OCI-LY3 (cell line): ENCODE results near the gene ING4.

Experiments
- H2AFZ ChIP-seq: fragments of 200-600, 300-600 bp; shearing (Covaris generic); 2 replicates; pipeline ENCODE4 v1.6.0; 2014; ENCODE audit warnings: antibody characterized with exemption, low read depth, low read length
- H3K27ac ChIP-seq: fragments of 200-600, 300-600 bp; sonication (generic); 2 replicates; pipeline ENCODE4 v1.5.1; 2014; ENCODE audit warnings: mild to moderate bottlenecking, low read length, moderate library complexity, mixed read lengths
- H3K27me3 ChIP-seq: fragments of 200-600, 300-600 bp; sonication (generic); 2 replicates; pipeline ENCODE4 v1.6.1; 2014; ENCODE audit warnings: low read depth, low read length, mixed read lengths
- H3K36me3 ChIP-seq: fragments of 200-600, 300-600 bp; sonication (generic); replicated peaks from 2 replicates; pipeline ENCODE3; 2014; ENCODE audit warnings: low read depth, low read length, mixed read lengths
- H3K4me1 ChIP-seq: fragments of 300-600, 200-600 bp; sonication (generic); 2 replicates; pipeline ENCODE4 v1.6.1; 2014; ENCODE audit warnings: low read length, mixed read lengths
- H3K4me2 ChIP-seq: fragments of 200-600, 300-600 bp; sonication (generic); 2 replicates; pipeline ENCODE4 v1.6.1; 2014; ENCODE audit warnings: low read length, mixed read lengths
- H3K4me3 ChIP-seq: fragments of 300-600, 200-600 bp; sonication (generic); 2 replicates; pipeline ENCODE4 v1.5.1; 2014; ENCODE audit warnings: antibody characterized with exemption, mild to moderate bottlenecking, low read length, moderate library complexity
- H3K79me2 ChIP-seq: fragments of 300-600, 200-600 bp; shearing (Covaris generic); 2 replicates; pipeline ENCODE4 v1.6.1; 2014; ENCODE audit warnings: mild to moderate bottlenecking, low read length, mixed read lengths
- H3K9ac ChIP-seq: fragments of 300-600, 200-600 bp; shearing (Covaris generic); 2 replicates; pipeline ENCODE4 v1.6.0; 2014; ENCODE audit warnings: mild to moderate bottlenecking, low read length, moderate library complexity
- H3K9me3 ChIP-seq: fragments of 200-600, 300-600 bp; shearing (Covaris generic); 2 replicates; pipeline ENCODE4 v1.6.1; 2014; ENCODE audit warnings: low read length, mixed read lengths; ENCODE audit not compliant: insufficient read depth
- H4K20me1 ChIP-seq: fragments of 200-600, 300-600 bp; sonication (generic); 2 replicates; pipeline ENCODE4 v1.6.1; 2016; ENCODE audit warnings: low read length, mixed read lengths; ENCODE audit not compliant: insufficient read depth
- EZH2phosphoT487 ChIP-seq: fragments of 200-600 bp; shearing (Covaris generic); IDR thresholded peaks from 2 replicates; pipeline ENCODE4 v1.6.1; 2018; ENCODE audit warnings: antibody characterized with exemption, mixed run types, low read depth
- TF ChIP-seq, protein P1 (sequence below): fragments of 200-600, 300-600 bp; sonication (generic); IDR thresholded peaks from 2 replicates; pipeline ENCODE4 v1.5.1; 2014; ENCODE audit warnings: antibody characterized with exemption, low read length, low read depth

The ING4 gene

DNA sequence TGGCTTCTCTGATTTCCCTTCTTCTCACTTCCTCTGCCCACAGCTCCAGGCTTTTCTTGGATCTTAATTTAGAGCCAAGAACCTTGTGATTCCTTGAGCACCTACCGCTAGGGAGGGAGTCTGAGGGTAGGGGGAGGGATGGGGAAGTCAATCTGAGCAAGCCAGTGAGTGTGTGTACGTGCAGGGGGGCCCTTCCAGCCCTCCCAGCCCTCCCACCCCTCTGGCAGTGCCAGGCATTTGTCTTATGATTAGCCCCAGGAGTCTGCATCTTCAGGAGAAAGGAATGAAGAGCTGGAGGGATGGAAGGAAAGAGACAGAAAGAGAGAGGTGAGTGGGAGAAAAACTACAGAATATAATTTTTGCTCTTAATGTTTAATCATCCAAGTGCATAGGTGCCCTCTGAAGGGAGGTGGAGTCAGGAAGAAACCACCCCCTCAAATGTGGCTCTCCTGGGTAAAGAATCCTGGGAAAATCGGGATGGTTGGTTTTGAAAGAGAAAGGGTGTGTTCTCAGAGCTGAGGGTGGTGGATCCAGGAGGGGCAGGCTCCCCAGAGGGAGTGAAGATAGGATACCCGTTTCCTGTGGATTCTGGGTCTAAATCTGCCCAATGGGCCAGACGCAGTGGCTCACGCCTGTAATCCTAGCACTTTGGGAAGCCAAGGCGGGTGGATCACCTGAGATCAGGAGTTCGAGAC lies 35.6 kb upstream of the ING4 start:
- no peak overlapping the region for H3K27ac ChIP-seq
- H4K20me1 ChIP-seq: no peaks in the 10 kb centered on the region
- H3K4me3 ChIP-seq: no peak overlapping the region
- H3K27me3 ChIP-seq: 0 out of 2 replicates have a peak, but pooled peaks cover under 1% of the 10 kb centered on the region
- TF ChIP-seq, protein P1, sequence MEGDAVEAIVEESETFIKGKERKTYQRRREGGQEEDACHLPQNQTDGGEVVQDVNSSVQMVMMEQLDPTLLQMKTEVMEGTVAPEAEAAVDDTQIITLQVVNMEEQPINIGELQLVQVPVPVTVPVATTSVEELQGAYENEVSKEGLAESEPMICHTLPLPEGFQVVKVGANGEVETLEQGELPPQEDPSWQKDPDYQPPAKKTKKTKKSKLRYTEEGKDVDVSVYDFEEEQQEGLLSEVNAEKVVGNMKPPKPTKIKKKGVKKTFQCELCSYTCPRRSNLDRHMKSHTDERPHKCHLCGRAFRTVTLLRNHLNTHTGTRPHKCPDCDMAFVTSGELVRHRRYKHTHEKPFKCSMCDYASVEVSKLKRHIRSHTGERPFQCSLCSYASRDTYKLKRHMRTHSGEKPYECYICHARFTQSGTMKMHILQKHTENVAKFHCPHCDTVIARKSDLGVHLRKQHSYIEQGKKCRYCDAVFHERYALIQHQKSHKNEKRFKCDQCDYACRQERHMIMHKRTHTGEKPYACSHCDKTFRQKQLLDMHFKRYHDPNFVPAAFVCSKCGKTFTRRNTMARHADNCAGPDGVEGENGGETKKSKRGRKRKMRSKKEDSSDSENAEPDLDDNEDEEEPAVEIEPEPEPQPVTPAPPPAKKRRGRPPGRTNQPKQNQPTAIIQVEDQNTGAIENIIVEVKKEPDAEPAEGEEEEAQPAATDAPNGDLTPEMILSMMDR: no peak
- no peak for TF ChIP-seq EZH2phosphoT487
- H3K79me2 ChIP-seq: no peaks in the 10 kb centered on the region
- peaks cover 25% of the 10 kb centered on the region for H3K4me1 ChIP-seq
- H3K9me3 ChIP-seq: no peaks in the 10 kb centered on the region
- H3K4me2 ChIP-seq: no peak overlapping the region
- no peaks in the 10 kb centered on the region for H3K36me3 ChIP-seq
- H2AFZ ChIP-seq: no peak overlapping the region
- H3K9ac ChIP-seq: no peak overlapping the region

DNA sequence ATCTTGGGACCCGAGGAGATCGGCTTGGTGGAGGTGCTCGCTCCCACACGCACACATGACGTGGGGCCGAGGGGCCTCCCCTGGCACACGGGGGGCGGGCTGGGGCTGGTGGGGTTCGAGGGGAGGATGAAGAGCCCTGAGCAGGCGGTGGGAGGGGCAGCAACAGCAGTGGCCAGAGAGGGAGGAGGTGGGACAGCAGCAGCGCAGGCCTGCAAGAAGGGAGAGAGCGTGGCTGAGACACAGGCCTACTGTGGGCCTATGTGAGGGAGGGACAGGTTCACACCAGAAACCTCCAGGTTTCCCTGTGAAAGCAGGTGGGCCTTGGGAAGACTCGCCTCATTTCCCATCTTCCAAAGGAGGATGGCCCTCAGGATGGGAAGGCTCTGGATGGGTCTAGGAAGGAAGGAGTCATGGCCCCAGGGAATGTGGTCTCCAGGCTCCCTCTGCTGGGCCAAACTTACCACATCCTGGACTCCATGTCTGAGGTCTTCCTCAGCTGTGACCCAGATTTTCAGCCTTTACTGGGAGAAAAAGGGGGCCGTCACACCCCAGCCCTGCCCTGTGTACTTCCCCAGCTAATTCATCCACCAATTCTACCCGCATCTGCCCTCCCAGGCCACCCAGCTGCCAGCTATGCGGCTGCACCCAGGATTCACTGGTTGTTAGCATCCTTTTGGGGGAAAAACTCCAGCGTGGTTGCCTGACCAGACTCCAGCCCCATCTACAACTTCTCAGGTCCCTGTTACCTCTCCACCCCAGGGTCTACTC lies 34.8 kb upstream of the ING4 start:
- Histone ChIP-seq H3K4me3 (no peak overlapping the region), H2AFZ (no peak overlapping the region; the same call in 1 of the 2 replicates), H4K20me1 (no peaks in the 10 kb centered on the region), H3K79me2 (no peaks in the 10 kb centered on the region), H3K36me3 (no peaks in the 10 kb centered on the region), H3K9ac (no peak overlapping the region), H3K4me2 (peak overlapping the region; percentile 42; the same call in 1 of the 2 replicates), H3K9me3 (no peaks in the 10 kb centered on the region), H3K4me1 (peaks cover 25% of the 10 kb centered on the region), H3K27me3 (no peaks in the 10 kb centered on the region), H3K27ac (no peak overlapping the region)
- no peak for TF ChIP-seq EZH2phosphoT487
- TF ChIP-seq, protein P1: peak; percentile 58

DNA sequence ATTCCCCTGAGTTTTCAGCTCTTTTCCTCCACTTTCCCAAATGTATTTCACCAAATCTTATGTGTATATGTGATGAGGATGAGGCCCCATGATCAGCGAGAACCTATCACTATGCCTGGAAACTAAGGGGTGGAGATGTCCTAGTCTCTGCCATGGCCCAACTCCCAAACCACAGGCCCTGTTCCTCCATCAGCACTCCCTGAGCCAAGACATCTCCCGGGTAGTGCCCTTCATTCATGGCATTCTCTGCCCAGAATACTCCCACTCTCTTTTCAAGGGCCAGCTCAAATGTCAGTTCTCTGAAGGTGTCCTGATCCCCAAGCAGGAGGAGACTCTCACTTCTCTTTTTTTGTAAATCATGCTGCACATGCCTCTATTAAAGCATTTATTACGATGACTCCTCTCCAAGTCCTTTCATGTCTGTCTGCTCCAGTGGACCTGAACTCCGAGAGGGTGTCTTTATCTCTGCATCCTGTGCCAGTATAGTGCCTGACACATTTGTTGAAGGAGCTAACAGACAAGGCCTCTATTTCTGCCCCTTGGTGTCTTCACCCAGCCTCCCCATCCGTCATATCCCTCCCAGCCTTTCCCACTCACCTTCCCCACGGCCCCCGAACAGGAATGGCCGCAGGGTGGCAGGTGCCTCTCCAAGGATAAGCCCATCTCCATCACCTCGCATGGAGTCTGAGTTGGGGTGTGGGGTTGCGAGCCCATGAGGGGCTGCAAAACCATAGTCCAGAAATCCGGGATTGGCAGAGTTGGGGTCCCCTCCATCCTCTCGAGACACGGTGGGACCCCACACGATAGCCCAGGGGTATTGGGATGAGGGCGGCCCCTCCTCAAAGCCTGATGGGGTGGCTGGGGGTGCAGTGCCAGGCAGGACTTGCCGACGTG lies 34.0 kb upstream of the ING4 start:
- Histone ChIP-seq H3K9me3 (no peaks in the 10 kb centered on the region), H3K36me3 (no peaks in the 10 kb centered on the region), H2AFZ (peak overlapping the region; percentile 3; the same call in 1 of the 2 replicates), H3K9ac (no peak overlapping the region), H3K27ac (no peak overlapping the region), H3K79me2 (no peaks in the 10 kb centered on the region), H4K20me1 (no peaks in the 10 kb centered on the region), H3K4me3 (0 out of 2 replicates have a peak overlapping the region, but pooled peaks have one; percentile 1), H3K27me3 (no peaks in the 10 kb centered on the region), H3K4me2 (peak overlapping the region; percentile 42), H3K4me1 (peaks cover 25% of the 10 kb centered on the region)
- TF ChIP-seq, protein P1: no peak
- TF ChIP-seq EZH2phosphoT487: no peak
